ENCODE results near the gene CPXM2. TPM values are rescaled to one million over a fixed set of nuclear protein-coding genes. Genes with fewer than 3 reads are reported as not detected.

The CPXM2 gene
- total and polyA plus RNA-seq, 2 donors (not counting 1 experiment from before 2014, with no cell fraction given) = not detected

GRCh38 chr10:123848564-123849457 is 42.8 kb downstream of the CPXM2 start:
- H3K27me3 ChIP-seq (replicated peaks in 1 of 4; ENCODE audit: control extremely low read depth in 1 of 4, control insufficient read depth in 3 of 4, insufficient read depth in 4 of 4, low read length in 3 of 4) = peaks cover 0 to 7% (median 3%) of the 10 kb centered on the region in 4 experiments
- Mint-ChIP-seq H3K4me3 (no peak overlapping the region), H3K9me3 (ENCODE audit: insufficient read depth) (no peaks in the 10 kb centered on the region), H3K4me1 (no peaks in the 10 kb centered on the region), H3K27me3 (peaks cover 22% of the 10 kb centered on the region), H3K27ac (no peak overlapping the region)
- H3K79me2 ChIP-seq (ENCODE audit: control insufficient read depth, insufficient read depth, low read length) = no peaks in the 10 kb centered on the region
- H2AFZ ChIP-seq (ENCODE audit: insufficient read depth, low read depth, low read length, poor library complexity, severe bottlenecking) = no peak overlapping the region
- ChIA-PET POLR2A (no interaction called here), CTCF (interaction anchor here (0.7 kb wide), 1 partner anchor 20 kb away, joined by 4 read pairs; no protein-coding TSS in a partner anchor)
- no peak overlapping the region for H3K4me3 ChIP-seq (ENCODE audit: control extremely low read depth in 1 of 5, extremely low read depth in 1 of 5, insufficient read depth in 1 of 5, low read depth in 2 of 5, low read length in 4 of 5)
- DNase-seq (no peak), ATAC-seq (ENCODE audit: low read depth) (no peak)
- no peak overlapping the region for H3K4me2 ChIP-seq (replicated peaks; ENCODE audit: low read depth, low read length, poor library complexity, severe bottlenecking)
- no peaks in the 10 kb centered on the region for H3K4me1 ChIP-seq (ENCODE audit: control insufficient read depth in 2 of 2, insufficient read depth in 2 of 2, low read length in 2 of 2)
- H3K27ac ChIP-seq (ENCODE audit: low read length in 2 of 2) = no peak overlapping the region
- TF ChIP-seq, protein P1, sequence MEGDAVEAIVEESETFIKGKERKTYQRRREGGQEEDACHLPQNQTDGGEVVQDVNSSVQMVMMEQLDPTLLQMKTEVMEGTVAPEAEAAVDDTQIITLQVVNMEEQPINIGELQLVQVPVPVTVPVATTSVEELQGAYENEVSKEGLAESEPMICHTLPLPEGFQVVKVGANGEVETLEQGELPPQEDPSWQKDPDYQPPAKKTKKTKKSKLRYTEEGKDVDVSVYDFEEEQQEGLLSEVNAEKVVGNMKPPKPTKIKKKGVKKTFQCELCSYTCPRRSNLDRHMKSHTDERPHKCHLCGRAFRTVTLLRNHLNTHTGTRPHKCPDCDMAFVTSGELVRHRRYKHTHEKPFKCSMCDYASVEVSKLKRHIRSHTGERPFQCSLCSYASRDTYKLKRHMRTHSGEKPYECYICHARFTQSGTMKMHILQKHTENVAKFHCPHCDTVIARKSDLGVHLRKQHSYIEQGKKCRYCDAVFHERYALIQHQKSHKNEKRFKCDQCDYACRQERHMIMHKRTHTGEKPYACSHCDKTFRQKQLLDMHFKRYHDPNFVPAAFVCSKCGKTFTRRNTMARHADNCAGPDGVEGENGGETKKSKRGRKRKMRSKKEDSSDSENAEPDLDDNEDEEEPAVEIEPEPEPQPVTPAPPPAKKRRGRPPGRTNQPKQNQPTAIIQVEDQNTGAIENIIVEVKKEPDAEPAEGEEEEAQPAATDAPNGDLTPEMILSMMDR (IDR thresholded peaks at IDR 0.05) = no peak
- TF ChIP-seq EZH2 (IDR thresholded peaks at IDR 0.05; ENCODE audit: borderline replicate concordance, insufficient read depth, low read depth, low read length, poor library complexity, severe bottlenecking) = no peak
- intact Hi-C loops (cut with micrococcal nuclease) = no loop called here
- H3K9me3 ChIP-seq (ENCODE audit: control extremely low read depth in 1 of 3, control insufficient read depth in 2 of 3, insufficient read depth in 1 of 3, low read length in 2 of 3) = peaks cover 0 to 3% (median 0%) of the 10 kb centered on the region in 3 donors
- H3K9ac ChIP-seq (ENCODE audit: low read length) = no peak overlapping the region
- H3K36me3 ChIP-seq (replicated peaks in 1 of 2; ENCODE audit: control extremely low read depth in 1 of 2, control insufficient read depth in 1 of 2, extremely low read depth in 1 of 2, insufficient read depth in 2 of 2, low read length in 1 of 2) = no peaks in the 10 kb centered on the region
- H4K20me1 ChIP-seq (ENCODE audit: control insufficient read depth, insufficient read depth, low read length, poor library complexity, severe bottlenecking) = no peaks in the 10 kb centered on the region
- WGBS (ENCODE audit: insufficient coverage) = no CpG with 5 or more reads among the region's 5 CpGs
